Fibroblast of skin of right biceps (primary cell): Measurements from ENCODE around the gene PAK4.
"Not testable (repeated sequence)": the region's sequence is repeated elsewhere in the genome, so short reads cannot be mapped to it uniquely, and the experiment has no call there.

Source experiments
- DNase-seq: peaks from one replicate; pipeline ENCODE4 v3.0.0-alpha.2; 2013

Gene PAK4

GRCh38 chr19:39125554-39126311 lies at the start of gene PAK4:
Gene PAK4, plus strand, starts transcription at chr19:39125786. Its CDS starts 43,768 bp downstream, at chr19:39169554.
- DNase-seq = peak; percentile 98

- DNase-seq = no peak
Measured at GRCh38 chr19:39077323-39077722, 48.3 kb upstream of the PAK4 start.

- DNase-seq = peak; percentile 95
Measured at GRCh38 chr19:39078436-39079200, 47.0 kb upstream of the PAK4 start.

GRCh38 chr19:39080431-39080830 lies 45.2 kb upstream of the PAK4 start:
- no peak for DNase-seq

- no peak for DNase-seq
Measured at GRCh38 chr19:39082167-39082566, 43.4 kb upstream of the PAK4 start.

- DNase-seq = no peak
Measured at GRCh38 chr19:39082745-39083598, 42.6 kb upstream of the PAK4 start.

GRCh38 chr19:39083599-39083982 lies 42.0 kb upstream of the PAK4 start:
- DNase-seq = no peak

- no peak for DNase-seq
Measured at GRCh38 chr19:39083983-39084731, 41.4 kb upstream of the PAK4 start, which contains the start of gene ACP7. Gene ACP7, plus strand, starts transcription at chr19:39084368. Its CDS starts 902 bp downstream, at chr19:39085270.

GRCh38 chr19:39084732-39085080 lies 40.9 kb upstream of the PAK4 start:
- no peak for DNase-seq

GRCh38 chr19:39085392-39085791 lies 40.2 kb upstream of the PAK4 start:
- no peak for DNase-seq

- DNase-seq = no peak
Measured at GRCh38 chr19:39086386-39086785, 39.2 kb upstream of the PAK4 start.

GRCh38 chr19:39087907-39088686 lies 37.5 kb upstream of the PAK4 start:
- no peak for DNase-seq

- DNase-seq = not testable (repeated sequence)
Measured at GRCh38 chr19:39090016-39090415, 35.6 kb upstream of the PAK4 start.

- no peak for DNase-seq
Measured at GRCh38 chr19:39090881-39091280, 34.7 kb upstream of the PAK4 start.

- not testable (repeated sequence) for DNase-seq
Measured at GRCh38 chr19:39095799-39096540, 29.6 kb upstream of the PAK4 start.

GRCh38 chr19:39097299-39097698 lies 28.3 kb upstream of the PAK4 start:
- DNase-seq = no peak

GRCh38 chr19:39097721-39098120 lies 27.9 kb upstream of the PAK4 start:
- DNase-seq = no peak

- no peak for DNase-seq
Measured at GRCh38 chr19:39098365-39099269, 27.0 kb upstream of the PAK4 start.

GRCh38 chr19:39099341-39099740 lies 26.2 kb upstream of the PAK4 start:
- DNase-seq = no peak
